Right ventricle myocardium inferior (tissue), 1 donor: ENCODE data around the gene NUP85. TPM values are rescaled to one million over a fixed set of nuclear protein-coding genes. Genes with fewer than 3 reads are reported as not detected.
"Not testable (repeated sequence)": the region's sequence is repeated elsewhere in the genome, so short reads cannot be mapped to it uniquely, and the experiment has no call there.

Experiments
- ATAC-seq: fragments of 200-7000 bp; cut with Tn5 transposase; one replicate; pipeline ENCODE4 v1.9.1; 2020; ENCODE audit warnings: mild to moderate bottlenecking, moderate library complexity
- DNase-seq: peaks from one replicate; pipeline ENCODE4 v3.0.0; 2021; ENCODE audit errors: missing footprints
- intact Hi-C: fragments of 100-400 bp; cut with DNase I; formaldehyde crosslinking; loops from one replicate; pipeline ENCODE4 v1.11.0; 2022
- total RNA-seq: library from RNA; stranded (reverse); fragmentation: NEBNext Ultra II Directional; extraction: Animal tissue kit (Norgen Biotek cat#: 25700); gene quantifications from one replicate; pipeline ENCODE4 v1.2.1, GENCODE V29; 2021
- donor health status: DM: no; HTN: yes; CAD: no; lungs with severe emphysema.

Gene NUP85
- total RNA-seq, 1 donor from 2014 or later = 28.7 TPM

DNA sequence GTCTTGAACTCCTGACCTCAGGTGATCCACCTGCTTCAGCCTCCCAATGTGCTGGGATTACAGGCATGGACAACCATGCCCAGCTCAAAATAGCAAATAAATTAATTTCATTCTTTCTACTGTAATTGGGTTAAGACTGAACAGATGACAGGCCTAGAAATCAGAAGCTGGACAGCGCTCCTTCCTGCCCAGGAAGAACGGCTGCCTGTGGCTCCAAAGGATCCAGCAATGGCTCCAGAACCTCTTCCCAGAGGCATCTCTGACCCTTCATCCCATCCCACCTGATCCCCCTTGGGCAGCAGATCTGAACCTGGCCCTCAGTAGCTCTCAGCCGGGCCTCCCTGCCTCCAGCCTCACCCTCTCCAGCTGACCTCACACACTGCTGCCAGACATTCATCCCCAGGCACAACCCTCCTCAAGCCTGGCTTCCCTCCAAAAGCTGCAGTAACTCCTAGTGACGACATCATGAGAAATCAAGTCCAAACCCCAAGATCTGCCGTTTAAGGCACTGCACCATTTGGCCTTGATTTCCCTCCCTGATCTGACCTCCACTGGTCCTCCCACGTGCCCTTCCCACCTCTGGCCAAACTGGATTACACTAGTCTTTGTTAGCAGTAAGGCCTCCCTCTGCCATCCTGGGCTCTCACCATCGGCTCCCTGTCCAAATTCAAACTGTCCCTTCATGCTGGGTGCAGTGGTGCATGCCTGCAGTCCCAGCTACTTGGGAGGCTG, 68.7 kb downstream of the NUP85 start:
- no peak for DNase-seq
- no peak for ATAC-seq
- intact Hi-C loops = no loop called here

DNA sequence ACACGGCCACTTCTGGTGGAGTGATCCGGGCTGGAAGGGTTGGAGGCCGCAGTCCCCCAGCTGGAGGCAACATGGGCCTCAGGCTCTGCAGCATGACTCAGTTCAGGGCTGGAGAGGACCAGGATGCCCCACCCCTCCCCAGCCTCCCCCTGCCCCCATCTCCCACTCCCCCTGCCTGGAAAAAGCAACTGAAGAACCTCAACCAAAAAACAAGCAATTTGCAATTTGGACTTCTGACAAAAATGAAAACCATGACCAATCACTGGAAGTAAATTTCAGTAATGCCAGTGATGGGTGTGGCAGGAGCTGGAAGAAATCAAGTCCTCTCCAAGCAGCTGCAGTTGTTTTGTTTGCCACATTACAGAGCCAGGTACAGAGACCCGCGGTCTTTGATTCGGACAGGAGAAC, 72.2 kb downstream of the NUP85 start:
- ATAC-seq = no peak
- intact Hi-C loops = no loop called here

DNA sequence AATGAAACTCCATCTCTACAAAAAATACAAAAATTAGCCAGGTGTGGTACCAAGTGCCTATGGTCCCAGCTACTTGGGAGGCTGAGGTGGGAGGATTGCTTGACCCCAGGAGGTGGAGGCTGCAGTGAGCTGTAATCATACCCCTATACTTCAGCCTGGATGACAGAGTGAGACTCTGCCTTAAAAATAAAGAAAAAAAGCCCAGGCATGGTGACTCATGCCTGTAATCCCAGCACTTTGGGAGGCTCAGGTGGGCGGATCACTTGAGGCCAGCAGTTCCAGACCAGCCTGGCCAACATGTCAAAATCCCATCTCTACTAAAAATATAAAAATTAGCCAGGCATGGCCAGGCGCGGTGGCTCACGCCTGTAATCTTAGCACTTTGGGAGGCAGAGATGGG, 74.7 kb downstream of the NUP85 start:
- ATAC-seq, DNase-seq, intact Hi-C loops: not testable (repeated sequence)

More for the DNA sequence above, 72.2 kb downstream of the NUP85 start:
- DNase-seq = no peak

DNA sequence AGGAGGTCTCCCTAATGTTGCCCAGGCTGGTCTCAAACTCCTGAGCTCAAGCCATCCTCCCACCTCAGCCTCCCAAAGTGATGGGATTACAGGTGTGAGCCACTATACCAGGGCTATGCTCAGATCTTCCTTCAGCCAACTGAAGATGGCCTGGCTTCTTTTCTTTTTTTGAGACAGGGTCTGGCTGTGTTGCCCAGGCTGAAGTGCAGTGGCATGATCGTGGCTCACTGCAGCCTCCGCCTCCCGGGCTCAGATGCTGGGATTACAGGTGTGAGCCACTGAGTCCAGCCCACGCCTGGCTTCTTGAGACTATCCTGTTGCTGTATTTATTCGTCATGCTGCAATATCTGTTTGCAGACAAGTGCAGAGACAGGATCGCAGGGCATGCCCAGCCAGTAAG, 79.6 kb downstream of the NUP85 start:
- DNase-seq (no peak), ATAC-seq (no peak)
- intact Hi-C loops = no loop called here

Other genes starting within 250 kb of the NUP85 start
- 8.5 TPM for gene HID1, start 232.9 kb upstream of the NUP85 start, total RNA-seq
- gene CDR2L, start 218.0 kb upstream of the NUP85 start, total RNA-seq = 22.1 TPM
- 51.4 TPM for gene MRPL58, start 193.0 kb upstream of the NUP85 start, total RNA-seq
- 863 TPM for gene ATP5PD, start 158.7 kb upstream of the NUP85 start, total RNA-seq
- gene KCTD2, start 158.5 kb upstream of the NUP85 start, total RNA-seq = 26.7 TPM
- gene SLC16A5, start 117.7 kb upstream of the NUP85 start, total RNA-seq = 7.1 TPM
- gene ARMC7, start 95.7 kb upstream of the NUP85 start, total RNA-seq = 6.4 TPM
- 24.6 TPM for gene NT5C, start 73.9 kb upstream of the NUP85 start, total RNA-seq
- 17.1 TPM for gene JPT1, start 51.2 kb upstream of the NUP85 start, total RNA-seq
- 217 TPM for gene SUMO2, start 22.7 kb upstream of the NUP85 start, total RNA-seq
- gene GGA3, start 55.9 kb downstream of the NUP85 start, total RNA-seq = 25.1 TPM
- 123 TPM for gene MRPS7, start 56.2 kb downstream of the NUP85 start, total RNA-seq
- 15.1 TPM for gene MIF4GD, start 65.6 kb downstream of the NUP85 start, total RNA-seq
- 19.5 TPM for gene SLC25A19, start 83.8 kb downstream of the NUP85 start, total RNA-seq
- gene GRB2, start 200.0 kb downstream of the NUP85 start, total RNA-seq = 59.0 TPM